ENCODE measurements around the gene ELP5. TPM values are rescaled to one million over a fixed set of nuclear protein-coding genes. Genes with fewer than 3 reads are reported as not detected.

Gene ELP5
- total and polyA plus RNA-seq, 8 donors = 8.4 to 45.2 (median 19.5) TPM; not detected in 1

GRCh38 chr17:7279448-7279847, 27.4 kb downstream of the ELP5 start:
- H3K27ac ChIP-seq = no peak overlapping the region
- peaks cover 0 to 6% (median 0%) of the 10 kb centered on the region in 4 donors for H3K36me3 ChIP-seq
- TF ChIP-seq POLR2AphosphoS5 (IDR thresholded peaks at IDR 0.05) (no peak), EP300 (IDR thresholded peaks at IDR 0.05) (no peak), POLR2A (IDR thresholded peaks at IDR 0.05) (no peak)
- WGBS, 5 donors = 68 to 85% (median 83%) methylated on average over 8 of the region's 8 CpGs
- intact Hi-C loops (cut with DNase I; ENCODE audit: low total_unique reads) = loop anchor here (10.0 kb wide), 1 partner anchor 65 kb away; no protein-coding TSS in a partner anchor
- no peaks in the 10 kb centered on the region for H3K9me3 ChIP-seq
- H3K4me3 ChIP-seq = no peak overlapping the region
- peaks cover 0 to 31% (median 16%) of the 10 kb centered on the region in 3 donors for H3K27me3 ChIP-seq
- DNase-seq = no peak
- H3K4me1 ChIP-seq = peaks cover 20 to 42% (median 32%) of the 10 kb centered on the region in 4 donors

GRCh38 chr17:7280519-7281073, 28.6 kb downstream of the ELP5 start:
- WGBS, 5 donors = 0 to 1% (median 0%) methylated on average over 28 to 29 of the region's 29 CpGs
- DNase-seq = peak; percentile 87 to 94
- intact Hi-C loops (cut with DNase I; ENCODE audit: low total_unique reads) = no loop called here
- Histone ChIP-seq H3K4me3 (peak overlapping the region; percentile 43 to 60 (median 54)), H3K9me3 (no peaks in the 10 kb centered on the region), H3K27ac (peak overlapping the region; percentile 48 to 92 (median 83)), H3K27me3 (peaks cover 0 to 35% (median 16%) of the 10 kb centered on the region in 3 donors), H3K36me3 (peaks cover 0 to 17% (median 3%) of the 10 kb centered on the region in 4 donors), H3K4me1 (peaks cover 20 to 43% (median 35%) of the 10 kb centered on the region in 4 donors)
- TF ChIP-seq POLR2A (IDR thresholded peaks at IDR 0.05) (no peak), POLR2AphosphoS5 (IDR thresholded peaks at IDR 0.05) (peak in 1 of 3 donors; percentile 29), CTCF (IDR thresholded peaks at IDR 0.05) (peak in 5 of 7 experiments; percentile 88 to 97 (median 94)), EP300 (IDR thresholded peaks at IDR 0.05) (no peak)

DNA sequence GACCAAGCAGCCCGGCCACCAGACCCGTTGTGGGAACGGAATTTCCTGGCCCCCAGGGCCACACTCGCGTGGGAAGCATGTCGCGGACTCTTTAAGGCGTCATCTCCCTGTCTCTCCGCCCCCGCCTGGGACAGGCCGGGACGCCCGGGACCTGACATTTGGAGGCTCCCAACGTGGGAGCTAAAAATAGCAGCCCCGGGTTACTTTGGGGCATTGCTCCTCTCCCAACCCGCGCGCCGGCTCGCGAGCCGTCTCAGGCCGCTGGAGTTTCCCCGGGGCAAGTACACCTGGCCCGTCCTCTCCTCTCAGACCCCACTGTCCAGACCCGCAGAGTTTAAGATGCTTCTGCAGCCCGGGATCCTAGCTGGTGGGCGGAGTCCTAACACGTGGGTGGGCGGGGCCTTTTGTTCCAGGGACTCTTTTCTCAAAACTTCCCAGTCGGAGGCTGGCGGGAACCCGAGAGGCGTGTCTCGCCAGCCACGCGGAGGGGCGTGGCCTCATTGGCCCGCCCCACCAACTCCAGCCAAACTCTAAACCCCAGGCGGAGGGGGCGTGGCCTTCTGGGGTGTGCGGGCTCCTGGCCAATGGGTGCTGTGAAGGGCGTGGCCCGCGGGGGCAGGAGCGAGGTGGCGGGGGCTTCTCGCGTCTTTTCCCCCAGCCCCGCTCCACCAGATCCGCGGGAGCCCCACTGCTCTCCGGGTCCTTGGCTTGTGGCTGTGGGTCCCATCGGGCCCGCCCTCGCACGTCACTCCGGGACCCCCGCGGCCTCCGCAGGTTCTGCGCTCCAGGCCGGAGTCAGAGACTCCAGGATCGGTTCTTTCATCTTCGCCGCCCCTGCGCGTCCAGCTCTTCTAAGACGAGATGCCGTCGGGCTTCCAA, 29.3 kb downstream of the ELP5 start, which contains the start of gene SLC2A4:
TSS of gene SLC2A4 (plus strand) at position 645 of the 879 bp plus-strand sequence. CDS start at position 862, 217 bp downstream.
- no peaks in the 10 kb centered on the region for H3K9me3 ChIP-seq
- peaks cover 0 to 21% (median 4%) of the 10 kb centered on the region in 4 donors for H3K36me3 ChIP-seq
- H3K27ac ChIP-seq = peak within 1 kb of the TSS; percentile 48 to 92 (median 83)
- peaks cover 0 to 35% (median 16%) of the 10 kb centered on the region in 3 donors for H3K27me3 ChIP-seq
- peak within 1 kb of the TSS; percentile 43 to 60 (median 54) for H3K4me3 ChIP-seq
- intact Hi-C loops (cut with DNase I; ENCODE audit: low total_unique reads) = no loop called here
- peaks cover 20 to 43% (median 35%) of the 10 kb centered on the region in 4 donors for H3K4me1 ChIP-seq
- peak; percentile 59 for TF ChIP-seq EP300 (IDR thresholded peaks at IDR 0.05)
- TF ChIP-seq POLR2A (IDR thresholded peaks at IDR 0.05) = no peak
- no peak for TF ChIP-seq CTCF (IDR thresholded peaks at IDR 0.05)
- TF ChIP-seq POLR2AphosphoS5 (IDR thresholded peaks at IDR 0.05) = peak in 2 of 3 donors; percentile 2 to 73
- peak; percentile 96 to 97 for DNase-seq
- 0 to 1% (median 1%) methylated on average over 42 to 71 of the region's 71 CpGs for WGBS, 5 donors

DNA sequence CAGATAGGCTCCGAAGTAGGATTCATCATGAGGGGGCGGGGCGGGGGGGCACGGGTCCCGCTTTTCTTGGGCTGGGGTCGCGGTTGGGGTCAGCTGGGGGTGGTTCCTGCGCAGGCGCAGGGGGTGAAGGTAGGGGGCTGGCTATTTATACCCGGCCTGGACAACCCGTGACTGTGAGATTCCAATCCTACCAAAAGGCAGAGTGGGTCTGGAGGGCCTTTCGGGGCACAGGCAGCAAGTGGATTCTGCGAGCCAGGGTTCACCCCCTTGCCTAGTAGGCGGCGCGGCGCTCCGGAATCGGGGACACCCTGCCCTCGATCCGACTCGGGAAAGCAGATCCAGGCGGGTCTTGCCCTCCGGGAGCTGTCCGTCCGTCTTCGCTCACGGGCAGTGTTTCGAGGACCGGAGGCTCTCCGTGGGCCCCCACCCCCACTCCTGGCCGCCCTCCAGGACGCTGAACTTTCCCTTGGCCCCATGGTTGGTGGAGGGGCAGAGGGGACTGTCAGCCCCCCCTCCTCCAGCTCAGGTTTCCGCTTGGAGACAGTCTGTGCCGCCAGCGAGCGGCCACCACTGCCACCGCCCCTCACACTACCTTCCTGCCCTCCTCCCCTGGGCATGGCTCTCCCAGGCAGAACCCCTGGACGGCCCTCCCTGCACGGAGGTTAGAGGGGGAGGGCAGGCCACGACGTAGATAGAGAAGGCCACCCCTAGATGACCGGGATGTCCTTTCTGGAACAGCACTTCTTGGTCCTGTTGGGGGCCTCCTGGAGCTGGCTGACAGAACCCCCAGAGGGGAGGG, 30.1 kb downstream of the ELP5 start:
- intact Hi-C loops (cut with DNase I; ENCODE audit: low total_unique reads) = no loop called here
- DNase-seq = peak in 1 of 2 donors; percentile 67
- H3K9me3 ChIP-seq = no peaks in the 10 kb centered on the region
- WGBS, 5 donors = 3 to 12% (median 5%) methylated on average over 31 to 43 of the region's 43 CpGs
- H3K27me3 ChIP-seq = peaks cover 0 to 39% (median 16%) of the 10 kb centered on the region in 3 donors
- H3K36me3 ChIP-seq = peaks cover 0 to 21% (median 4%) of the 10 kb centered on the region in 4 donors
- peak overlapping the region; percentile 43 to 60 (median 54) for H3K4me3 ChIP-seq
- TF ChIP-seq POLR2A (IDR thresholded peaks at IDR 0.05) = no peak
- no peak for TF ChIP-seq CTCF (IDR thresholded peaks at IDR 0.05)
- no peak for TF ChIP-seq EP300 (IDR thresholded peaks at IDR 0.05)
- no peak for TF ChIP-seq POLR2AphosphoS5 (IDR thresholded peaks at IDR 0.05)
- H3K27ac ChIP-seq = peak overlapping the region; percentile 40 to 92 (median 83)
- H3K4me1 ChIP-seq = peaks cover 20 to 43% (median 35%) of the 10 kb centered on the region in 4 donors
